ENCODE measurements around the gene THY1. TPM values are rescaled to one million over a fixed set of nuclear protein-coding genes. Genes with fewer than 3 reads are reported as not detected.

THY1 gene
- not detected in 2 replicates for total RNA-seq (2014; rRNA removed; shearing (Covaris generic))
- total RNA-seq (2022): not detected in 2 replicates
- Bru-seq, nascent RNA: not detected
- BruChase-seq, experiment 1, labeled RNA remaining after a 6-hour chase: percentile 12 among the genes with signal in this experiment
- not detected for BruChase-seq, experiment 2, labeled RNA remaining after a 2-hour chase
- long read RNA-seq: 0 reads

GRCh38 chr11:119422809-119423508 lies at the start of gene THY1:
Gene THY1, minus strand, starts transcription at chr11:119423172. Its CDS starts 2,267 bp downstream, at chr11:119420905.
- Histone ChIP-seq H2AFZ (ENCODE audit: low read length) (no peak within 1 kb of the TSS), H3K9me2 (ENCODE audit: insufficient read depth, low read length) (no peaks in the 10 kb centered on the region), H3K36me3 (ENCODE audit: insufficient read depth, low read length) (no peaks in the 10 kb centered on the region), H3K9me3 (ENCODE audit: low read length) (no peaks in the 10 kb centered on the region), H4K20me1 (ENCODE audit: insufficient read depth, low read length) (no peaks in the 10 kb centered on the region), H3K4me3 (ENCODE audit: low read depth, low read length, poor library complexity, severe bottlenecking) (no peak within 1 kb of the TSS), H3K4me1 (ENCODE audit: insufficient read depth, low read length, poor library complexity, severe bottlenecking) (no peaks in the 10 kb centered on the region), H3K4me2 (ENCODE audit: low read length) (no peak within 1 kb of the TSS), H3K27ac (ENCODE audit: low read depth, low read length, poor library complexity, severe bottlenecking) (no peak within 1 kb of the TSS), H3K79me2 (ENCODE audit: insufficient read depth, low read depth, low read length) (no peaks in the 10 kb centered on the region)
- DNase-seq (ENCODE audit: low spot score): no peak
- TF ChIP-seq CTCF (conservative IDR thresholded peaks at IDR 0.05; ENCODE audit: low read length) (no peak), EZH2phosphoT487 (IDR thresholded peaks at IDR 0.05; ENCODE audit: borderline replicate concordance, low read depth, low read length) (no peak)
- intact Hi-C loops (cut with micrococcal nuclease; ENCODE audit: unreplicated experiment): no loop called here
- no TSS peak for BruUV-seq (replicated peaks)
- ChIA-PET CTCF (ENCODE audit: unreplicated experiment) (no interaction called here), POLR2A (no interaction called here)

- no peak overlapping the region for H3K4me3 ChIP-seq (ENCODE audit: low read depth, low read length, poor library complexity, severe bottlenecking)
- no peak overlapping the region for H3K27ac ChIP-seq (ENCODE audit: low read depth, low read length, poor library complexity, severe bottlenecking)
- TF ChIP-seq CTCF (conservative IDR thresholded peaks at IDR 0.05; ENCODE audit: low read length) (no peak), EZH2phosphoT487 (IDR thresholded peaks at IDR 0.05; ENCODE audit: borderline replicate concordance, low read depth, low read length) (no peak)
- no TSS peak for BruUV-seq (replicated peaks)
- no peaks in the 10 kb centered on the region for H4K20me1 ChIP-seq (ENCODE audit: insufficient read depth, low read length)
- H3K9me2 ChIP-seq (ENCODE audit: insufficient read depth, low read length): no peaks in the 10 kb centered on the region
- H3K36me3 ChIP-seq (ENCODE audit: insufficient read depth, low read length): no peaks in the 10 kb centered on the region
- ChIA-PET CTCF (ENCODE audit: unreplicated experiment) (no interaction called here), POLR2A (no interaction called here)
- no peak overlapping the region for H3K4me2 ChIP-seq (ENCODE audit: low read length)
- intact Hi-C loops (cut with micrococcal nuclease; ENCODE audit: unreplicated experiment): loop anchor here (5.0 kb wide), 1 partner anchor 135 kb away; no protein-coding TSS in a partner anchor
- H3K79me2 ChIP-seq (ENCODE audit: insufficient read depth, low read depth, low read length): no peaks in the 10 kb centered on the region
- no peak overlapping the region for H2AFZ ChIP-seq (ENCODE audit: low read length)
- no peaks in the 10 kb centered on the region for H3K4me1 ChIP-seq (ENCODE audit: insufficient read depth, low read length, poor library complexity, severe bottlenecking)
- no peak for DNase-seq (ENCODE audit: low spot score)
- H3K9me3 ChIP-seq (ENCODE audit: low read length): no peaks in the 10 kb centered on the region
These were observed 49.3 kb upstream of the THY1 start for GRCh38 chr11:119472186-119472855.

Data from OCI-LY7 (cell line).